ENCODE results near the gene TMEM37. TPM values are rescaled to one million over a fixed set of nuclear protein-coding genes. Genes with fewer than 3 reads are reported as not detected.

TMEM37 gene
- total and polyA plus RNA-seq, 2 of the 8 experiments (the other 6 are each of a cell fraction or from before 2014, with no cell fraction given) = 11.0 to 16.2 TPM

DNA sequence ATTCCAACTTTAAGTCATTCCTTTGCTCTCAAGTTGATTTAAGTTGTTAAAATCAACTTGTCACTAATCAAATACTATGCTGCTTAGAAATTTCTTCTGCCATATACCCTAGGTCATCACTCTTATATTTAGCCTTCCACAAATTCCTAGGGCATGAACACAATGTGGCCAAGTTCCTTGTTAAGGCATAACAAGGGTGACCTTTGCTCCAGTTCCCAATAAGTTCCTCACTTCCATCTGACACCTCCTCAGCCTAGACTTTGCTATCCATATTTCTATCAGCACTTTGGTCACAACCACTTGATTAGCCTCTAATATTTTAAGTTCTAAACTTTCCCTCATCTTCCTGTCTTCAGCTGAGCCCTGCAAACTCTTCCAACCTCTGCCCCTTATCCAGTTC, 9.9 kb upstream of the TMEM37 start:
- Histone ChIP-seq H4K20me1 (replicated peaks in 1 of 2; ENCODE audit: control insufficient read depth in 1 of 2, insufficient read depth in 2 of 2, low read length in 2 of 2) (no peaks in the 10 kb centered on the region), H3K79me1 (ENCODE audit: low read depth, low read length) (no peaks in the 10 kb centered on the region), H3K23me2 (ENCODE audit: low read depth, low read length) (0 out of 2 replicates have a peak, but pooled peaks cover 1% of the 10 kb centered on the region), H3K9me3 (ENCODE audit: insufficient read depth in 2 of 2, low read depth in 1 of 2, low read length in 1 of 2) (peaks cover 10 to 15% of the 10 kb centered on the region in 2 experiments; a peak in 3 of 4 replicates), H3K4ac (replicated peaks; ENCODE audit: insufficient read length, low read depth, low read length) (no peak overlapping the region), H3K27me3 (replicated peaks in 1 of 4; ENCODE audit: control insufficient read depth in 3 of 4, extremely low read depth in 1 of 4, insufficient read depth in 3 of 4, low read length in 3 of 4) (peaks cover 0 to 3% (median 0%) of the 10 kb centered on the region in 4 experiments; a peak in 2 of 7 replicates), H3K27ac (ENCODE audit: low read depth, low read length) (no peak overlapping the region), H2BK120ac (replicated peaks; ENCODE audit: low read depth, low read length) (no peak overlapping the region), H4K8ac (ENCODE audit: extremely low read depth, insufficient read depth, low read length) (no peak overlapping the region), H2AFZ (ENCODE audit: low read length) (no peak overlapping the region), H3K9ac (replicated peaks in 1 of 4; ENCODE audit: extremely low read depth in 1 of 4, low read depth in 3 of 4, low read length in 3 of 4) (no peak overlapping the region), H3K4me2 (ENCODE audit: insufficient read depth in 1 of 2, low read depth in 2 of 2, low read length in 2 of 2) (no peak overlapping the region), H3K4me1 (replicated peaks in 1 of 4; ENCODE audit: control insufficient read depth in 3 of 4, insufficient read depth in 4 of 4, low read length in 3 of 4) (peaks cover 0 to 2% (median 0%) of the 10 kb centered on the region in 4 experiments; a peak in 2 of 7 replicates), H3K36me3 (ENCODE audit: control insufficient read depth in 2 of 4, insufficient read depth in 4 of 4, low read length in 3 of 4) (no peaks in the 10 kb centered on the region), H3K56ac (replicated peaks; ENCODE audit: insufficient read length, low read depth, low read length) (no peak overlapping the region), H2BK15ac (ENCODE audit: low read length) (no peak overlapping the region), H3K18ac (ENCODE audit: extremely low read depth, low read length) (no peak overlapping the region), H4K91ac (replicated peaks; ENCODE audit: insufficient read length, low read length) (no peak overlapping the region), H3K14ac (ENCODE audit: insufficient read length) (no peak overlapping the region), H3K79me2 (ENCODE audit: control insufficient read depth in 1 of 2, insufficient read depth in 2 of 2, low read length in 2 of 2) (no peaks in the 10 kb centered on the region), H4K5ac (ENCODE audit: insufficient read length, low read depth, low read length) (no peak overlapping the region), H2AK5ac (ENCODE audit: low read depth, low read length) (no peak overlapping the region), H2BK20ac (ENCODE audit: low read length) (no peak overlapping the region), H2BK12ac (ENCODE audit: low read depth, low read length) (no peak overlapping the region), H3K4me3 (ENCODE audit: extremely low read depth in 1 of 4, insufficient read depth in 2 of 4, low read depth in 3 of 4, low read length in 4 of 4) (no peak overlapping the region), H3K23ac (ENCODE audit: insufficient read length) (no peak overlapping the region), H2BK5ac (ENCODE audit: low read depth, low read length) (no peak overlapping the region)
- TF ChIP-seq EGR1 (IDR thresholded peaks at IDR 0.05; ENCODE audit: borderline replicate concordance, low read depth, low read length) (no peak), SP2 (IDR thresholded peaks at IDR 0.05; ENCODE audit: low read length) (no peak), CBX8 (IDR thresholded peaks at IDR 0.05; ENCODE audit: borderline replicate concordance, low read depth, low read length) (no peak), RNF2 (IDR thresholded peaks at IDR 0.05; ENCODE audit: borderline replicate concordance, low read depth, low read length, missing control alignments, poor library complexity, severe bottlenecking) (no peak), TCF12 (IDR thresholded peaks at IDR 0.05; ENCODE audit: low read depth, low read length) (no peak), YY1 (IDR thresholded peaks at IDR 0.05; ENCODE audit: low read depth, low read length) (no peak), EP300 (IDR thresholded peaks at IDR 0.05; ENCODE audit: borderline replicate concordance in 1 of 2, low read depth in 2 of 2, low read length in 2 of 2) (no peak), EZH2 (IDR thresholded peaks at IDR 0.05; ENCODE audit: low read depth, low read length, severe bottlenecking) (no peak), KDM5A (IDR thresholded peaks at IDR 0.05; ENCODE audit: low read length) (no peak)
- TF ChIP-seq, protein P1, sequence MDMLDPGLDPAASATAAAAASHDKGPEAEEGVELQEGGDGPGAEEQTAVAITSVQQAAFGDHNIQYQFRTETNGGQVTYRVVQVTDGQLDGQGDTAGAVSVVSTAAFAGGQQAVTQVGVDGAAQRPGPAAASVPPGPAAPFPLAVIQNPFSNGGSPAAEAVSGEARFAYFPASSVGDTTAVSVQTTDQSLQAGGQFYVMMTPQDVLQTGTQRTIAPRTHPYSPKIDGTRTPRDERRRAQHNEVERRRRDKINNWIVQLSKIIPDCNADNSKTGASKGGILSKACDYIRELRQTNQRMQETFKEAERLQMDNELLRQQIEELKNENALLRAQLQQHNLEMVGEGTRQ (IDR thresholded peaks at IDR 0.05; ENCODE audit: low read length) = no peak
- POLR2A ChIA-PET (ENCODE audit: partially characterized antibody) = no interaction called here
- CTCF ChIA-PET (ENCODE audit: partially characterized antibody) = interaction anchor here (1.1 kb wide), 1 partner anchor 19 kb away, joined by 3 read pairs; no protein-coding TSS in a partner anchor
- DNase-seq (ENCODE audit: low read depth in 1 of 2, low spot score in 2 of 2) = no peak
- FAIRE-seq = no peak
